ENCODE results near the gene MDM2.

The MDM2 gene

GRCh38 chr12:68785823-68786222 is 22.2 kb upstream of the MDM2 start:
- 90 to 92% methylated on average over 1 to 2 of the region's 5 CpGs for WGBS, 2 experiments (ENCODE audit: insufficient coverage in 2 of 2)
- no peak overlapping the region for H3K4me3 ChIP-seq (ENCODE audit: extremely low read depth, insufficient read depth, low read length, poor library complexity, severe bottlenecking)
- H3K9me3 ChIP-seq (ENCODE audit: control insufficient read depth, low read length): no peaks in the 10 kb centered on the region
- H3K4me1 ChIP-seq (ENCODE audit: control insufficient read depth, insufficient read depth, low read length, poor library complexity, severe bottlenecking): peaks cover 37% of the 10 kb centered on the region
- H3K27ac ChIP-seq (ENCODE audit: low read depth, low read length, severe bottlenecking): no peak overlapping the region
- no peaks in the 10 kb centered on the region for H3K36me3 ChIP-seq (ENCODE audit: control insufficient read depth, insufficient read depth, low read length)

- Histone ChIP-seq H3K36me3 (ENCODE audit: control insufficient read depth, insufficient read depth, low read length) (no peaks in the 10 kb centered on the region), H3K4me1 (ENCODE audit: control insufficient read depth, insufficient read depth, low read length, poor library complexity, severe bottlenecking) (peaks cover 27% of the 10 kb centered on the region), H3K9me3 (ENCODE audit: control insufficient read depth, low read length) (no peaks in the 10 kb centered on the region), H3K4me3 (ENCODE audit: extremely low read depth, insufficient read depth, low read length, poor library complexity, severe bottlenecking) (no peak overlapping the region), H3K27ac (ENCODE audit: low read depth, low read length, severe bottlenecking) (peak overlapping the region; percentile 89)
- WGBS, 2 experiments (ENCODE audit: insufficient coverage in 2 of 2): 60 to 92% methylated on average over 2 of the region's 2 CpGs
Observed at GRCh38 chr12:68786929-68787328, 21.0 kb upstream of the MDM2 start.

GRCh38 chr12:68788554-68789143 is 19.3 kb upstream of the MDM2 start:
- H3K9me3 ChIP-seq (ENCODE audit: control insufficient read depth, low read length): no peaks in the 10 kb centered on the region
- WGBS, 2 experiments (ENCODE audit: insufficient coverage in 2 of 2): 83 to 86% methylated on average over 1 of the region's 3 CpGs
- H3K4me3 ChIP-seq (ENCODE audit: extremely low read depth, insufficient read depth, low read length, poor library complexity, severe bottlenecking): no peak overlapping the region
- no peaks in the 10 kb centered on the region for H3K36me3 ChIP-seq (ENCODE audit: control insufficient read depth, insufficient read depth, low read length)
- no peak overlapping the region for H3K27ac ChIP-seq (ENCODE audit: low read depth, low read length, severe bottlenecking)
- H3K4me1 ChIP-seq (ENCODE audit: control insufficient read depth, insufficient read depth, low read length, poor library complexity, severe bottlenecking): peaks cover 21% of the 10 kb centered on the region

- Histone ChIP-seq H3K27ac (ENCODE audit: low read depth, low read length, severe bottlenecking) (no peak overlapping the region), H3K36me3 (ENCODE audit: control insufficient read depth, insufficient read depth, low read length) (no peaks in the 10 kb centered on the region), H3K4me1 (ENCODE audit: control insufficient read depth, insufficient read depth, low read length, poor library complexity, severe bottlenecking) (peaks cover 14% of the 10 kb centered on the region), H3K4me3 (ENCODE audit: extremely low read depth, insufficient read depth, low read length, poor library complexity, severe bottlenecking) (no peak overlapping the region), H3K9me3 (ENCODE audit: control insufficient read depth, low read length) (no peaks in the 10 kb centered on the region)
- WGBS, 2 experiments (ENCODE audit: insufficient coverage in 2 of 2): 93 to 96% methylated on average over 8 to 9 of the region's 14 CpGs
Observed at GRCh38 chr12:68789144-68789878, 18.7 kb upstream of the MDM2 start.

- no peaks in the 10 kb centered on the region for H3K36me3 ChIP-seq (ENCODE audit: control insufficient read depth, insufficient read depth, low read length)
- H3K9me3 ChIP-seq (ENCODE audit: control insufficient read depth, low read length): no peaks in the 10 kb centered on the region
- H3K4me3 ChIP-seq (ENCODE audit: extremely low read depth, insufficient read depth, low read length, poor library complexity, severe bottlenecking): no peak overlapping the region
- no peak overlapping the region for H3K27ac ChIP-seq (ENCODE audit: low read depth, low read length, severe bottlenecking)
- 90 to 97% methylated on average over 3 of the region's 13 CpGs for WGBS, 2 experiments (ENCODE audit: insufficient coverage in 2 of 2)
- peaks cover 14% of the 10 kb centered on the region for H3K4me1 ChIP-seq (ENCODE audit: control insufficient read depth, insufficient read depth, low read length, poor library complexity, severe bottlenecking)
Observed at GRCh38 chr12:68790081-68790951, 17.7 kb upstream of the MDM2 start.

GRCh38 chr12:68790952-68791234 is 17.1 kb upstream of the MDM2 start:
- WGBS, 2 experiments (ENCODE audit: insufficient coverage in 2 of 2): 57 to 92% methylated on average over 2 to 3 of the region's 3 CpGs
- H3K4me1 ChIP-seq (ENCODE audit: control insufficient read depth, insufficient read depth, low read length, poor library complexity, severe bottlenecking): peaks cover 14% of the 10 kb centered on the region

GRCh38 chr12:68791897-68792481 is 16.0 kb upstream of the MDM2 start:
- Histone ChIP-seq H3K27ac (ENCODE audit: low read depth, low read length, severe bottlenecking) (no peak overlapping the region), H3K4me3 (ENCODE audit: extremely low read depth, insufficient read depth, low read length, poor library complexity, severe bottlenecking) (no peak overlapping the region), H3K9me3 (ENCODE audit: control insufficient read depth, low read length) (no peaks in the 10 kb centered on the region), H3K4me1 (ENCODE audit: control insufficient read depth, insufficient read depth, low read length, poor library complexity, severe bottlenecking) (peaks cover 9% of the 10 kb centered on the region), H3K36me3 (ENCODE audit: control insufficient read depth, insufficient read depth, low read length) (no peaks in the 10 kb centered on the region)
- WGBS, 2 experiments (ENCODE audit: insufficient coverage in 2 of 2): 100% methylated on average over 1 of the region's 2 CpGs; no CpG with 5 or more reads in 1 of the 2 experiments

More at GRCh38 chr12:68790952-68791234, 17.1 kb upstream of the MDM2 start:
- Histone ChIP-seq H3K9me3 (ENCODE audit: control insufficient read depth, low read length) (no peaks in the 10 kb centered on the region), H3K4me3 (ENCODE audit: extremely low read depth, insufficient read depth, low read length, poor library complexity, severe bottlenecking) (no peak overlapping the region), H3K27ac (ENCODE audit: low read depth, low read length, severe bottlenecking) (no peak overlapping the region), H3K36me3 (ENCODE audit: control insufficient read depth, insufficient read depth, low read length) (no peaks in the 10 kb centered on the region)

- WGBS, 2 experiments (ENCODE audit: insufficient coverage in 2 of 2): 40% methylated on average over 1 of the region's 2 CpGs; no CpG with 5 or more reads in 1 of the 2 experiments
- no peaks in the 10 kb centered on the region for H3K9me3 ChIP-seq (ENCODE audit: control insufficient read depth, low read length)
- no peak overlapping the region for H3K27ac ChIP-seq (ENCODE audit: low read depth, low read length, severe bottlenecking)
- no peak overlapping the region for H3K4me3 ChIP-seq (ENCODE audit: extremely low read depth, insufficient read depth, low read length, poor library complexity, severe bottlenecking)
- no peaks in the 10 kb centered on the region for H3K36me3 ChIP-seq (ENCODE audit: control insufficient read depth, insufficient read depth, low read length)
- no peaks in the 10 kb centered on the region for H3K4me1 ChIP-seq (ENCODE audit: control insufficient read depth, insufficient read depth, low read length, poor library complexity, severe bottlenecking)
Observed at GRCh38 chr12:68792952-68793351, 15.0 kb upstream of the MDM2 start.

GRCh38 chr12:68793436-68793835 is 14.5 kb upstream of the MDM2 start:
- Histone ChIP-seq H3K9me3 (ENCODE audit: control insufficient read depth, low read length) (no peaks in the 10 kb centered on the region), H3K27ac (ENCODE audit: low read depth, low read length, severe bottlenecking) (no peak overlapping the region), H3K36me3 (ENCODE audit: control insufficient read depth, insufficient read depth, low read length) (no peaks in the 10 kb centered on the region), H3K4me1 (ENCODE audit: control insufficient read depth, insufficient read depth, low read length, poor library complexity, severe bottlenecking) (no peaks in the 10 kb centered on the region), H3K4me3 (ENCODE audit: extremely low read depth, insufficient read depth, low read length, poor library complexity, severe bottlenecking) (no peak overlapping the region)
- WGBS, 2 experiments (ENCODE audit: insufficient coverage in 2 of 2): 95% methylated on average over 3 of the region's 4 CpGs

- Histone ChIP-seq H3K27ac (ENCODE audit: low read depth, low read length, severe bottlenecking) (no peak overlapping the region), H3K4me3 (ENCODE audit: extremely low read depth, insufficient read depth, low read length, poor library complexity, severe bottlenecking) (no peak overlapping the region), H3K9me3 (ENCODE audit: control insufficient read depth, low read length) (no peaks in the 10 kb centered on the region), H3K4me1 (ENCODE audit: control insufficient read depth, insufficient read depth, low read length, poor library complexity, severe bottlenecking) (no peaks in the 10 kb centered on the region), H3K36me3 (ENCODE audit: control insufficient read depth, insufficient read depth, low read length) (no peaks in the 10 kb centered on the region)
- 94 to 95% methylated on average over 3 to 4 of the region's 4 CpGs for WGBS, 2 experiments (ENCODE audit: insufficient coverage in 2 of 2)
Observed at GRCh38 chr12:68793975-68794652, 13.9 kb upstream of the MDM2 start.
